NCI-H2227 treated with DMSO at 0.1 percent for 48 hours (cell line): ENCODE measurements around the gene HNRNPUL1.
"Not testable (repeated sequence)": the region's sequence is repeated elsewhere in the genome, so short reads cannot be mapped to it uniquely, and the experiment has no call there.

ENCODE experiments used
- DNase-seq: peaks from one replicate; lab custom pipeline; 2025; lab: John Stamatoyannopoulos, UW

The HNRNPUL1 gene

GRCh38 chr19:41263850-41264580, at the start of gene HNRNPUL1:
TSS of gene HNRNPUL1 (plus strand) at chr19:41264372. CDS start at chr19:41264504, 132 bp downstream.
- DNase-seq, result peak; percentile 100

- DNase-seq, result no peak
Measured at GRCh38 chr19:41217741-41218140, 46.4 kb upstream of the HNRNPUL1 start.

GRCh38 chr19:41218249-41218614, 45.9 kb upstream of the HNRNPUL1 start:
- DNase-seq, result no peak

- DNase-seq, result peak; percentile 42
Measured at GRCh38 chr19:41218615-41219507, 45.3 kb upstream of the HNRNPUL1 start, which contains the start of gene AXL. TSS of gene AXL (plus strand) at chr19:41219223. CDS start at chr19:41219393, 170 bp downstream.

- no peak for DNase-seq
Measured at GRCh38 chr19:41219924-41220567, 44.1 kb upstream of the HNRNPUL1 start.

- DNase-seq, result no peak
Measured at GRCh38 chr19:41220811-41221210, 43.4 kb upstream of the HNRNPUL1 start.

GRCh38 chr19:41221514-41222205, 42.5 kb upstream of the HNRNPUL1 start:
- no peak for DNase-seq

- DNase-seq, result no peak
Measured at GRCh38 chr19:41222240-41222639, 41.9 kb upstream of the HNRNPUL1 start.

- DNase-seq, result no peak
Measured at GRCh38 chr19:41223431-41224234, 40.5 kb upstream of the HNRNPUL1 start.

GRCh38 chr19:41224632-41225031, 39.5 kb upstream of the HNRNPUL1 start:
- DNase-seq, result no peak

GRCh38 chr19:41225238-41226052, 38.7 kb upstream of the HNRNPUL1 start:
- DNase-seq, result peak; percentile 15

GRCh38 chr19:41226053-41226873, 37.9 kb upstream of the HNRNPUL1 start:
- DNase-seq, result no peak

- no peak for DNase-seq
Measured at GRCh38 chr19:41226874-41227390, 37.2 kb upstream of the HNRNPUL1 start.

- no peak for DNase-seq
Measured at GRCh38 chr19:41228486-41228885, 35.7 kb upstream of the HNRNPUL1 start.

- not testable (repeated sequence) for DNase-seq
Measured at GRCh38 chr19:41229338-41229737, 34.8 kb upstream of the HNRNPUL1 start.

GRCh38 chr19:41230067-41230857, 33.9 kb upstream of the HNRNPUL1 start:
- DNase-seq, result no peak

GRCh38 chr19:41232686-41233085, 31.5 kb upstream of the HNRNPUL1 start:
- DNase-seq, result no peak

- no peak for DNase-seq
Measured at GRCh38 chr19:41233748-41234240, 30.4 kb upstream of the HNRNPUL1 start.
